PFSK-1 (cell line): ENCODE measurements around the gene GPR39.

Experiments used
- FOXP2 ChIP-seq: optimal IDR thresholded peaks from 2 replicates; pipeline ENCODE3; 2011; ENCODE audit warnings: borderline replicate concordance, control low read depth, inconsistent platforms; ENCODE audit not compliant: insufficient read depth; ENCODE audit errors: extremely low read length, extremely low read depth
- POLR2AphosphoS5 ChIP-seq: IDR thresholded peaks from 2 replicates; pipeline ENCODE4 v1.6.1; 2012; ENCODE audit warnings: low read depth, mild to moderate bottlenecking, control low read depth, low read length, moderate library complexity
- REST ChIP-seq, 2 experiments: IDR thresholded peaks; 2 replicates each; pipeline versions ENCODE4 v1.6.1 to v1.8.0; 2011 to 2012; ENCODE audit warnings: low read depth in 2 of 2, low read length in 2 of 2, control low read depth in 1 of 2, inconsistent platforms in 1 of 2, mild to moderate bottlenecking in 1 of 2, moderate library complexity in 1 of 2; ENCODE audit not compliant: insufficient read depth in 1 of 2
- SIN3A ChIP-seq: IDR thresholded peaks from 2 replicates; pipeline ENCODE4 v1.6.1; 2012; ENCODE audit warnings: mild to moderate bottlenecking, low read length, moderate library complexity, borderline replicate concordance; ENCODE audit not compliant: insufficient read depth
- TAF1 ChIP-seq: IDR thresholded peaks from 2 replicates; pipeline ENCODE4 v1.6.1; 2012; ENCODE audit warnings: low read length, control low read depth, borderline replicate concordance; ENCODE audit not compliant: insufficient read depth

The GPR39 gene

GRCh38 chr2:132604561-132604960 lies 188.0 kb downstream of the GPR39 start:
- TF ChIP-seq FOXP2: no peak
- TF ChIP-seq TAF1: no peak
- no peak for TF ChIP-seq REST (IDR thresholded peaks at IDR 0.05; ENCODE audit: insufficient read depth in 1 of 2, low read depth in 2 of 2, low read length in 2 of 2)
- no peak for TF ChIP-seq SIN3A
- no peak for TF ChIP-seq POLR2AphosphoS5

- TF ChIP-seq SIN3A (no peak), TAF1 (no peak), POLR2AphosphoS5 (no peak), FOXP2 (no peak), REST (IDR thresholded peaks at IDR 0.05; ENCODE audit: insufficient read depth in 1 of 2, low read depth in 2 of 2, low read length in 2 of 2) (no peak)
Measured at GRCh38 chr2:132605236-132606180, 188.9 kb downstream of the GPR39 start.

GRCh38 chr2:132606649-132607048 lies 190.0 kb downstream of the GPR39 start:
- TF ChIP-seq FOXP2 (no peak), TAF1 (no peak), POLR2AphosphoS5 (no peak), SIN3A (no peak), REST (IDR thresholded peaks at IDR 0.05; ENCODE audit: insufficient read depth in 1 of 2, low read depth in 2 of 2, low read length in 2 of 2) (no peak)

- no peak for TF ChIP-seq FOXP2
Measured at GRCh38 chr2:132607426-132608090, 191.0 kb downstream of the GPR39 start.

- no peak for TF ChIP-seq TAF1
- TF ChIP-seq FOXP2: no peak
- no peak for TF ChIP-seq POLR2AphosphoS5
- no peak for TF ChIP-seq SIN3A
- no peak for TF ChIP-seq REST (IDR thresholded peaks at IDR 0.05; ENCODE audit: insufficient read depth in 1 of 2, low read depth in 2 of 2, low read length in 2 of 2)
Measured at GRCh38 chr2:132608311-132608710, 191.7 kb downstream of the GPR39 start.
